GM06990 (cell line): Measurements from ENCODE around the gene CSTPP1.

Experiments
- DNase-seq: peaks from one replicate; pipeline ENCODE4 v3.0.0-alpha.2; 2011; ENCODE audit not compliant: insufficient read length; ENCODE audit errors: extremely low read depth
- H3K27me3 ChIP-seq: replicated peaks from 2 replicates; pipeline ENCODE4 v1.6.0; 2011; ENCODE audit warnings: low read length; ENCODE audit not compliant: control insufficient read depth, insufficient read depth
- H3K36me3 ChIP-seq: 2 replicates; pipeline ENCODE4 v1.5.1; 2011; ENCODE audit warnings: low read length; ENCODE audit not compliant: control insufficient read depth, insufficient read depth
- H3K4me3 ChIP-seq: replicated peaks from 2 replicates; pipeline ENCODE4 v1.5.1; 2011; ENCODE audit warnings: low read depth, mild to moderate bottlenecking, control low read depth, low read length
- CTCF ChIP-seq: IDR thresholded peaks from 2 replicates; pipeline ENCODE4 v1.5.1; 2011; ENCODE audit warnings: low read length, control low read depth, mild to moderate bottlenecking, inconsistent platforms; ENCODE audit not compliant: insufficient read depth, poor library complexity, severe bottlenecking

Gene CSTPP1

GRCh38 chr11:47051217-47051616, 114.7 kb downstream of the CSTPP1 start:
- no peak for DNase-seq
- H3K36me3 ChIP-seq: no peaks in the 10 kb centered on the region
- H3K27me3 ChIP-seq: no peaks in the 10 kb centered on the region
- H3K4me3 ChIP-seq: no peak overlapping the region
- TF ChIP-seq CTCF: no peak

DNA sequence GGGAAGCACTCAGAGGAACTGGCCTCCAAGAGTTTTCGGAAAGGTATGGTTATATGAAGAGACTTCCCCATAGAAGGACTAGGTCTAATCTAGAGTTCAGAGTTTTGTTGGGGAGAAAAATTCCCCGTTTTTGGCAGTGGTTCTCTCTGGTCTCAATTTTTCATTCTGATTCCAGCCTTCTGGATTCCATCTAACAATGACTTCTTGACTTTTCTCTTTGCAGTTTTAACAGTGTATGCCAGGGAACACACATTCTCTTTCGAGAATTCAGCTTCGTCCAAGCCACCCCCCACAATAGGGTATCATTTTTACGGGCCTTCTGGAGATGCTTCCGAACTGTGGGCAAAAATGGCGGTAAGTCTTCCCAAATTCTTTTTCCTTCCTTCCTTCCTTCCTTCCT, 115.6 kb downstream of the CSTPP1 start:
- Histone ChIP-seq H3K4me3 (no peak overlapping the region), H3K27me3 (no peaks in the 10 kb centered on the region), H3K36me3 (no peaks in the 10 kb centered on the region)
- no peak for TF ChIP-seq CTCF
- DNase-seq: no peak

GRCh38 chr11:47052576-47052975, 116.0 kb downstream of the CSTPP1 start:
- no peak for DNase-seq
- TF ChIP-seq CTCF: no peak
- no peak overlapping the region for H3K4me3 ChIP-seq
- no peaks in the 10 kb centered on the region for H3K36me3 ChIP-seq
- H3K27me3 ChIP-seq: no peaks in the 10 kb centered on the region

DNA sequence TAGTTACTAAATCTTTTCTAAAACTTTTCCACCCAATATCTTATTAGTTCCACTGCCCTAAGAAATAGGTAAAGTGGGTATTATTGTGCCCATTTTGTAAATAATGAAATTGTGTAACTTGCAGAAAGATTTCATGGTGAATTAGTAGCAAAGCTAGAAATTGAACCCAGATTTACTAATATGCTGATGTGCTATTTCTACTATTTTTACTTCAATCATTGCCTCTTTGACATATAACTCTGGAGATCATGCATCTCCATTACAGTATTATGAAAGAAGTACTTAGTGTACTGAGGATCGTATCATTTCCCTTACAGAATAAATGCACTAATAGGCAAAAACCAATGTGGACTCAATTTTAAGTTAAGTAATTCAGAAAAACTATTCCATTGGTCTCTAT, 119.0 kb downstream of the CSTPP1 start:
- Histone ChIP-seq H3K36me3 (no peaks in the 10 kb centered on the region), H3K4me3 (no peak overlapping the region), H3K27me3 (no peaks in the 10 kb centered on the region)
- TF ChIP-seq CTCF: no peak
- DNase-seq: no peak

- no peak for TF ChIP-seq CTCF
- H3K27me3 ChIP-seq: no peaks in the 10 kb centered on the region
- no peak overlapping the region for H3K4me3 ChIP-seq
- no peaks in the 10 kb centered on the region for H3K36me3 ChIP-seq
- no peak for DNase-seq
These were observed 119.8 kb downstream of the CSTPP1 start for GRCh38 chr11:47056261-47056915.

- H3K27me3 ChIP-seq: no peaks in the 10 kb centered on the region
These were observed 120.8 kb downstream of the CSTPP1 start for GRCh38 chr11:47057365-47057764.

More at GRCh38 chr11:47057365-47057764, 120.8 kb downstream of the CSTPP1 start:
- no peak for TF ChIP-seq CTCF
- DNase-seq: no peak
- H3K36me3 ChIP-seq: no peaks in the 10 kb centered on the region
- no peak overlapping the region for H3K4me3 ChIP-seq
